Measurements from ENCODE around the gene CDS2. TPM values are rescaled to one million over a fixed set of nuclear protein-coding genes. Genes with fewer than 3 reads are reported as not detected.

CDS2 gene
- total and polyA plus RNA-seq, 2 experiments from 2014 or later = 16.8 to 40.8 TPM

DNA sequence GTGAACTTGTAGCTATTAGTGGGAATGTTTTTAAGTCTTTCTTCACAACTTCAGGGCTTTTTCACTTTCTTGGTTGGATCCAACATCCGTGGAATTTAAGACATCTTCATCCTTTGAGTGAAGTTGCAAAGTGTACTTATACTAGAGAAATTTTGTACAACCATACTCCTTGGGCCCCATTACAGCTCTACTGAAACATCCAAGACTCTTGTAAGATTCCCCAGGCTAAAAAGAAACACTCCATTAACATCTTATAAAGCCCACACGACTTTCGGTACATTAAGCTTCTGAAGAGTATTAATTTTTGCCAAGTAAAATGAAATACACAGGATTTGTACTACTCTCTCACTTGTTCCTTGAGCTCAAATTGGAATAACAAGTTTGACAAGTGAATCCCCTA is 12.4 kb upstream of the CDS2 start:
- Mint-ChIP-seq H3K27ac (no peak overlapping the region), H3K27me3 (ENCODE audit: insufficient read depth, low read depth, poor library complexity) (peaks cover 9% of the 10 kb centered on the region), H3K4me3 (peak overlapping the region; percentile 98), H3K36me3 (ENCODE audit: low read depth) (peaks cover 74% of the 10 kb centered on the region), H3K4me1 (peaks cover 28% of the 10 kb centered on the region), H3K9me3 (no peaks in the 10 kb centered on the region)
- peaks cover 65% of the 10 kb centered on the region for H3K79me2 ChIP-seq (replicated peaks; ENCODE audit: insufficient read depth)
- H3K27ac ChIP-seq (ENCODE audit: low read depth) = peak overlapping the region; percentile 97; the same call in 1 of the 2 replicates
- DNase-seq (ENCODE audit: low spot score) (no peak), ATAC-seq (no peak)
- peaks cover 45% of the 10 kb centered on the region for H4K20me1 ChIP-seq (replicated peaks; ENCODE audit: insufficient read depth)
- peak overlapping the region; percentile 88; the same call in 1 of the 2 replicates for H3K4me2 ChIP-seq
- H2AFZ ChIP-seq = no peak overlapping the region
- no peaks in the 10 kb centered on the region for H3K9me2 ChIP-seq (ENCODE audit: insufficient read depth)
- peak overlapping the region; percentile 95; the same call in 1 of the 2 replicates for H3K4me3 ChIP-seq
- TF ChIP-seq, protein P1, sequence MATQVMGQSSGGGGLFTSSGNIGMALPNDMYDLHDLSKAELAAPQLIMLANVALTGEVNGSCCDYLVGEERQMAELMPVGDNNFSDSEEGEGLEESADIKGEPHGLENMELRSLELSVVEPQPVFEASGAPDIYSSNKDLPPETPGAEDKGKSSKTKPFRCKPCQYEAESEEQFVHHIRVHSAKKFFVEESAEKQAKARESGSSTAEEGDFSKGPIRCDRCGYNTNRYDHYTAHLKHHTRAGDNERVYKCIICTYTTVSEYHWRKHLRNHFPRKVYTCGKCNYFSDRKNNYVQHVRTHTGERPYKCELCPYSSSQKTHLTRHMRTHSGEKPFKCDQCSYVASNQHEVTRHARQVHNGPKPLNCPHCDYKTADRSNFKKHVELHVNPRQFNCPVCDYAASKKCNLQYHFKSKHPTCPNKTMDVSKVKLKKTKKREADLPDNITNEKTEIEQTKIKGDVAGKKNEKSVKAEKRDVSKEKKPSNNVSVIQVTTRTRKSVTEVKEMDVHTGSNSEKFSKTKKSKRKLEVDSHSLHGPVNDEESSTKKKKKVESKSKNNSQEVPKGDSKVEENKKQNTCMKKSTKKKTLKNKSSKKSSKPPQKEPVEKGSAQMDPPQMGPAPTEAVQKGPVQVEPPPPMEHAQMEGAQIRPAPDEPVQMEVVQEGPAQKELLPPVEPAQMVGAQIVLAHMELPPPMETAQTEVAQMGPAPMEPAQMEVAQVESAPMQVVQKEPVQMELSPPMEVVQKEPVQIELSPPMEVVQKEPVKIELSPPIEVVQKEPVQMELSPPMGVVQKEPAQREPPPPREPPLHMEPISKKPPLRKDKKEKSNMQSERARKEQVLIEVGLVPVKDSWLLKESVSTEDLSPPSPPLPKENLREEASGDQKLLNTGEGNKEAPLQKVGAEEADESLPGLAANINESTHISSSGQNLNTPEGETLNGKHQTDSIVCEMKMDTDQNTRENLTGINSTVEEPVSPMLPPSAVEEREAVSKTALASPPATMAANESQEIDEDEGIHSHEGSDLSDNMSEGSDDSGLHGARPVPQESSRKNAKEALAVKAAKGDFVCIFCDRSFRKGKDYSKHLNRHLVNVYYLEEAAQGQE (IDR thresholded peaks at IDR 0.05; ENCODE audit: unreplicated experiment) = no peak
- TF ChIP-seq STAT1 (IDR thresholded peaks at IDR 0.05; ENCODE audit: unreplicated experiment) = no peak
- TF ChIP-seq, protein P2, sequence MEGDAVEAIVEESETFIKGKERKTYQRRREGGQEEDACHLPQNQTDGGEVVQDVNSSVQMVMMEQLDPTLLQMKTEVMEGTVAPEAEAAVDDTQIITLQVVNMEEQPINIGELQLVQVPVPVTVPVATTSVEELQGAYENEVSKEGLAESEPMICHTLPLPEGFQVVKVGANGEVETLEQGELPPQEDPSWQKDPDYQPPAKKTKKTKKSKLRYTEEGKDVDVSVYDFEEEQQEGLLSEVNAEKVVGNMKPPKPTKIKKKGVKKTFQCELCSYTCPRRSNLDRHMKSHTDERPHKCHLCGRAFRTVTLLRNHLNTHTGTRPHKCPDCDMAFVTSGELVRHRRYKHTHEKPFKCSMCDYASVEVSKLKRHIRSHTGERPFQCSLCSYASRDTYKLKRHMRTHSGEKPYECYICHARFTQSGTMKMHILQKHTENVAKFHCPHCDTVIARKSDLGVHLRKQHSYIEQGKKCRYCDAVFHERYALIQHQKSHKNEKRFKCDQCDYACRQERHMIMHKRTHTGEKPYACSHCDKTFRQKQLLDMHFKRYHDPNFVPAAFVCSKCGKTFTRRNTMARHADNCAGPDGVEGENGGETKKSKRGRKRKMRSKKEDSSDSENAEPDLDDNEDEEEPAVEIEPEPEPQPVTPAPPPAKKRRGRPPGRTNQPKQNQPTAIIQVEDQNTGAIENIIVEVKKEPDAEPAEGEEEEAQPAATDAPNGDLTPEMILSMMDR (conservative IDR thresholded peaks at IDR 0.05; ENCODE audit: low read depth in 2 of 2) = no peak
- TF ChIP-seq JUNB (IDR thresholded peaks at IDR 0.05; ENCODE audit: unreplicated experiment) = no peak
- TF ChIP-seq CREB1 (CRISPR knock-in tag; IDR thresholded peaks at IDR 0.05; ENCODE audit: low read depth) = no peak
- peaks cover 61% of the 10 kb centered on the region for H3K36me3 ChIP-seq (ENCODE audit: insufficient read depth)
- H3F3A ChIP-seq (replicated peaks; ENCODE audit: low read depth) = peaks cover 43% of the 10 kb centered on the region
- no peaks in the 10 kb centered on the region for H3K27me3 ChIP-seq (ENCODE audit: insufficient read depth)
- H3K4me1 ChIP-seq (ENCODE audit: insufficient read depth) = peaks cover 17% of the 10 kb centered on the region

DNA sequence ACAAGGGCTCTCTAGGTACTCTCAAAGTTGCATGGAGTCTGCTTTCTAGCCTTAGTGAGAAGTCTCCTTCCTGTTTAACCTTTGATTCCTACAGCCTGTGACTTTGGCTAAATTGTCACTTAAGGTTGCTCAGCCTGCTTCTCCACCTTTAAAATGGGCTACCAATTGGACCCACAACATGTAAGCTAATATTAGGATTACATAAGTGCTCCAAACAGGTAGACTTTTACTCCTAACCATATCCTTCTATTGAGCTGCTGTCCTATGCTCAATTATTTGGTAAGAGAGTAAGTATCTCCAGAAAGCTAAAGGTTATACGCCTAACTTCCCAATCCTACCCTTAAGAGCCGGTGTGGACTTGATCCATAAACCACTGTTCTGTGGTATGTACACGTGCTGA is 9.9 kb upstream of the CDS2 start:
- peaks cover 15% of the 10 kb centered on the region for H3K4me1 ChIP-seq (ENCODE audit: insufficient read depth)
- no peaks in the 10 kb centered on the region for H3K9me2 ChIP-seq (ENCODE audit: insufficient read depth)
- no peak overlapping the region for H3K27ac Mint-ChIP-seq
- peaks cover 55% of the 10 kb centered on the region for H3K79me2 ChIP-seq (replicated peaks; ENCODE audit: insufficient read depth)
- no peaks in the 10 kb centered on the region for H3K9me3 Mint-ChIP-seq
- H2AFZ ChIP-seq = no peak overlapping the region
- H4K20me1 ChIP-seq (replicated peaks; ENCODE audit: insufficient read depth) = peaks cover 41% of the 10 kb centered on the region
- peak overlapping the region; percentile 98 for H3K4me3 ChIP-seq
- DNase-seq (ENCODE audit: low spot score) (no peak), ATAC-seq (no peak)
- H3F3A ChIP-seq (replicated peaks; ENCODE audit: low read depth) = peaks cover 40% of the 10 kb centered on the region
- peaks cover 39% of the 10 kb centered on the region for H3K4me1 Mint-ChIP-seq
- H3K36me3 ChIP-seq (ENCODE audit: insufficient read depth) = peaks cover 44% of the 10 kb centered on the region
- peak overlapping the region; percentile 84 for H3K4me2 ChIP-seq
- peak overlapping the region; percentile 70 for H3K27ac ChIP-seq (ENCODE audit: low read depth)
- H3K27me3 ChIP-seq (ENCODE audit: insufficient read depth) = no peaks in the 10 kb centered on the region
- H3K4me3 Mint-ChIP-seq = peak overlapping the region; percentile 95
- peaks cover 15% of the 10 kb centered on the region for H3K27me3 Mint-ChIP-seq (ENCODE audit: insufficient read depth, low read depth, poor library complexity)
- peaks cover 65% of the 10 kb centered on the region for H3K36me3 Mint-ChIP-seq (ENCODE audit: low read depth)
- TF ChIP-seq CREB1 (CRISPR knock-in tag; IDR thresholded peaks at IDR 0.05; ENCODE audit: low read depth) = no peak
- TF ChIP-seq, protein P3, sequence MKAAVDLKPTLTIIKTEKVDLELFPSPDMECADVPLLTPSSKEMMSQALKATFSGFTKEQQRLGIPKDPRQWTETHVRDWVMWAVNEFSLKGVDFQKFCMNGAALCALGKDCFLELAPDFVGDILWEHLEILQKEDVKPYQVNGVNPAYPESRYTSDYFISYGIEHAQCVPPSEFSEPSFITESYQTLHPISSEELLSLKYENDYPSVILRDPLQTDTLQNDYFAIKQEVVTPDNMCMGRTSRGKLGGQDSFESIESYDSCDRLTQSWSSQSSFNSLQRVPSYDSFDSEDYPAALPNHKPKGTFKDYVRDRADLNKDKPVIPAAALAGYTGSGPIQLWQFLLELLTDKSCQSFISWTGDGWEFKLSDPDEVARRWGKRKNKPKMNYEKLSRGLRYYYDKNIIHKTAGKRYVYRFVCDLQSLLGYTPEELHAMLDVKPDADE (IDR thresholded peaks at IDR 0.05) = no peak
- no peak for TF ChIP-seq EZH2phosphoT487 (IDR thresholded peaks at IDR 0.05; ENCODE audit: unreplicated experiment)
- TF ChIP-seq, protein P1 (IDR thresholded peaks at IDR 0.05; ENCODE audit: unreplicated experiment) = no peak
- TF ChIP-seq ZNF114 (CRISPR knock-in tag; IDR thresholded peaks at IDR 0.05) = no peak
